Stomach smooth muscle (tissue), 2 donors: ENCODE data around the gene NFKB1.

Experiments
- H3K27ac ChIP-seq: one replicate; pipeline ENCODE4 v1.7.0; 2013; ENCODE audit warnings: mild to moderate bottlenecking, low read length, inconsistent platforms
- H3K27me3 ChIP-seq, 2 donors: one replicate each; pipeline ENCODE4 v1.7.0; 2013; ENCODE audit warnings: low read length in 2 of 2; ENCODE audit not compliant: insufficient read depth in 2 of 2, control insufficient read depth in 1 of 2
- H3K36me3 ChIP-seq, 2 donors: one replicate each; pipeline ENCODE4 v1.7.0; 2013; ENCODE audit warnings: low read length in 2 of 2; ENCODE audit not compliant: control insufficient read depth in 2 of 2, insufficient read depth in 2 of 2
- H3K4me1 ChIP-seq: one replicate; pipeline ENCODE4 v1.7.0; 2013; ENCODE audit warnings: low read length; ENCODE audit not compliant: control insufficient read depth, insufficient read depth
- H3K4me3 ChIP-seq, 2 donors: one replicate each; pipeline ENCODE4 v1.7.0; 2013; ENCODE audit warnings: low read length in 2 of 2
- H3K9ac ChIP-seq, 2 donors: one replicate each; pipeline ENCODE4 v1.7.0; 2013; ENCODE audit warnings: low read length in 2 of 2, mild to moderate bottlenecking in 1 of 2
- H3K9me3 ChIP-seq, 2 donors: one replicate each; pipeline ENCODE4 v1.7.0; 2013; ENCODE audit warnings: low read length in 2 of 2; ENCODE audit not compliant: control insufficient read depth in 2 of 2
- donor health status: healthy.
- donor health status: Pancreatic carcinoma.

NFKB1 gene

GRCh38 chr4:102598086-102598761, 97.1 kb downstream of the NFKB1 start:
- Histone ChIP-seq H3K9ac (no peak overlapping the region), H3K27me3 (no peaks in the 10 kb centered on the region), H3K4me3 (no peak overlapping the region), H3K27ac (no peak overlapping the region), H3K9me3 (no peaks in the 10 kb centered on the region), H3K36me3 (peaks cover 34 to 45% of the 10 kb centered on the region in 2 donors), H3K4me1 (no peaks in the 10 kb centered on the region)

GRCh38 chr4:102598762-102599374, 97.7 kb downstream of the NFKB1 start:
- Histone ChIP-seq H3K9me3 (no peaks in the 10 kb centered on the region), H3K27me3 (no peaks in the 10 kb centered on the region), H3K4me3 (no peak overlapping the region), H3K27ac (no peak overlapping the region), H3K9ac (no peak overlapping the region), H3K36me3 (peaks cover 36 to 49% of the 10 kb centered on the region in 2 donors), H3K4me1 (no peaks in the 10 kb centered on the region)

- Histone ChIP-seq H3K27me3 (no peaks in the 10 kb centered on the region), H3K9me3 (no peaks in the 10 kb centered on the region), H3K9ac (no peak overlapping the region), H3K4me1 (no peaks in the 10 kb centered on the region), H3K36me3 (peaks cover 40 to 49% of the 10 kb centered on the region in 2 donors), H3K27ac (no peak overlapping the region), H3K4me3 (no peak overlapping the region)
Observed at GRCh38 chr4:102599455-102599854, 98.3 kb downstream of the NFKB1 start.

GRCh38 chr4:102599886-102600285, 98.7 kb downstream of the NFKB1 start:
- Histone ChIP-seq H3K27me3 (no peaks in the 10 kb centered on the region), H3K9ac (no peak overlapping the region), H3K4me1 (no peaks in the 10 kb centered on the region), H3K4me3 (no peak overlapping the region), H3K27ac (no peak overlapping the region), H3K9me3 (no peaks in the 10 kb centered on the region), H3K36me3 (peaks cover 38 to 48% of the 10 kb centered on the region in 2 donors)

GRCh38 chr4:102600689-102601088, 99.5 kb downstream of the NFKB1 start:
- no peak overlapping the region for H3K27ac ChIP-seq
- no peak overlapping the region for H3K4me3 ChIP-seq
- H3K36me3 ChIP-seq, result peaks cover 38 to 43% of the 10 kb centered on the region in 2 donors
- no peak overlapping the region for H3K9ac ChIP-seq
- H3K4me1 ChIP-seq, result no peaks in the 10 kb centered on the region
- H3K9me3 ChIP-seq, result no peaks in the 10 kb centered on the region
- no peaks in the 10 kb centered on the region for H3K27me3 ChIP-seq

GRCh38 chr4:102601586-102602227, 100.5 kb downstream of the NFKB1 start:
- Histone ChIP-seq H3K9ac (no peak overlapping the region), H3K36me3 (peaks cover 37 to 38% of the 10 kb centered on the region in 2 donors), H3K4me1 (no peaks in the 10 kb centered on the region), H3K27ac (no peak overlapping the region), H3K9me3 (no peaks in the 10 kb centered on the region), H3K4me3 (no peak overlapping the region), H3K27me3 (no peaks in the 10 kb centered on the region)

- Histone ChIP-seq H3K4me3 (no peak overlapping the region), H3K27ac (no peak overlapping the region), H3K4me1 (no peaks in the 10 kb centered on the region), H3K27me3 (no peaks in the 10 kb centered on the region), H3K36me3 (peaks cover 44 to 45% of the 10 kb centered on the region in 2 donors), H3K9ac (no peak overlapping the region), H3K9me3 (no peaks in the 10 kb centered on the region)
Observed at GRCh38 chr4:102604222-102604940, 103.2 kb downstream of the NFKB1 start.

GRCh38 chr4:102606261-102606660, 105.1 kb downstream of the NFKB1 start:
- H3K27ac ChIP-seq, result no peak overlapping the region
- H3K4me3 ChIP-seq, result no peak overlapping the region
- H3K27me3 ChIP-seq, result no peaks in the 10 kb centered on the region
- no peaks in the 10 kb centered on the region for H3K4me1 ChIP-seq
- H3K36me3 ChIP-seq, result peaks cover 44 to 48% of the 10 kb centered on the region in 2 donors
- no peaks in the 10 kb centered on the region for H3K9me3 ChIP-seq
- H3K9ac ChIP-seq, result no peak overlapping the region

- Histone ChIP-seq H3K27ac (no peak overlapping the region), H3K4me1 (no peaks in the 10 kb centered on the region), H3K4me3 (no peak overlapping the region), H3K9ac (no peak overlapping the region), H3K9me3 (no peaks in the 10 kb centered on the region), H3K36me3 (peaks cover 48 to 51% of the 10 kb centered on the region in 2 donors), H3K27me3 (no peaks in the 10 kb centered on the region)
Observed at GRCh38 chr4:102606846-102607450, 105.8 kb downstream of the NFKB1 start.

- Histone ChIP-seq H3K9me3 (no peaks in the 10 kb centered on the region), H3K27me3 (no peaks in the 10 kb centered on the region), H3K9ac (no peak overlapping the region), H3K4me1 (no peaks in the 10 kb centered on the region), H3K4me3 (no peak overlapping the region), H3K27ac (no peak overlapping the region), H3K36me3 (peaks cover 52 to 59% of the 10 kb centered on the region in 2 donors)
Observed at GRCh38 chr4:102608190-102608589, 107.0 kb downstream of the NFKB1 start.
